NCI-H82 treated with DMSO at 0.1 percent for 48 hours (cell line): Measurements from ENCODE around the gene PLPP3.

Experiments used
- DNase-seq: peaks from one replicate; lab custom pipeline; 2025; ENCODE audit not compliant: unreplicated experiment; lab: John Stamatoyannopoulos, UW

PLPP3 gene

GRCh38 chr1:56466538-56466937, 112.8 kb downstream of the PLPP3 start:
- DNase-seq, result no peak

GRCh38 chr1:56464294-56464693, 115.1 kb downstream of the PLPP3 start:
- no peak for DNase-seq

DNA sequence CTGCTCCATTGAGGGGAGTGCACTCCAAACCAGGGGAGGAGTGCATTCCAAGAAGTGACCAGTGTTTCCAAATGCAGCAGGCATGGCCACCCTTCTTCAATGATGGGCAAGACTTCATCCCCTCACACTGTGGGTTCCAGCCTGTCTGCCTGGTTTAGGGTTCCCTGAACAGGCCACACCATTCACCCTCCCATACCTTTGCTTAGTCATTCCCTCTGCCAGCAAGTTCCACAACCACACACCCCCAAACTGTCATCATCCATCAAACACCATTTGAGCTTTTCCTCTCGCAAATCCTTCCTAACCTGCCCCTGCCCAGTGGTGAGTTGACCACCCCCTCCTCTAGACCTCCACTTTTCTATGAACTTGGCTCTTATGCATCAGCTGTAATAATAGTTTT, 116.0 kb downstream of the PLPP3 start:
- DNase-seq, result no peak

DNA sequence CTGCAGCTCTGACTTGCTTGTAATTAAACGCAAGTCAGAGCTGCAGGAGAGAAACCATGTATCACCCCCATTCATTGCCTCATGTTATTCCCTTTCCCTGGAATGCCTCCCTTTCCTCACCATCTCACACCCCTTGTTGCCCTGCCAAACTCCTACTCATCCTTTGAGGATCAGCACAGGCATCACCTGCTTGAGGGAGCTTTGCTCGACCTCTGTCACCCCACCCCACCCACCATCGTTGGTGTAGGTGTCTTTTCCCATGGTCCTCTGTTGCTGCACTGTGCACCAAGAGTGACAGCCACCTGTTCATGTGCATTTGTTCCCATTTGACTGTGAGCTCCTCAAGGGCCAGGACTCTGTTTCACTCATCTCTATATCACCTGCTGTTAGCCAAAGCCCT, 117.2 kb downstream of the PLPP3 start:
- DNase-seq, result no peak

DNA sequence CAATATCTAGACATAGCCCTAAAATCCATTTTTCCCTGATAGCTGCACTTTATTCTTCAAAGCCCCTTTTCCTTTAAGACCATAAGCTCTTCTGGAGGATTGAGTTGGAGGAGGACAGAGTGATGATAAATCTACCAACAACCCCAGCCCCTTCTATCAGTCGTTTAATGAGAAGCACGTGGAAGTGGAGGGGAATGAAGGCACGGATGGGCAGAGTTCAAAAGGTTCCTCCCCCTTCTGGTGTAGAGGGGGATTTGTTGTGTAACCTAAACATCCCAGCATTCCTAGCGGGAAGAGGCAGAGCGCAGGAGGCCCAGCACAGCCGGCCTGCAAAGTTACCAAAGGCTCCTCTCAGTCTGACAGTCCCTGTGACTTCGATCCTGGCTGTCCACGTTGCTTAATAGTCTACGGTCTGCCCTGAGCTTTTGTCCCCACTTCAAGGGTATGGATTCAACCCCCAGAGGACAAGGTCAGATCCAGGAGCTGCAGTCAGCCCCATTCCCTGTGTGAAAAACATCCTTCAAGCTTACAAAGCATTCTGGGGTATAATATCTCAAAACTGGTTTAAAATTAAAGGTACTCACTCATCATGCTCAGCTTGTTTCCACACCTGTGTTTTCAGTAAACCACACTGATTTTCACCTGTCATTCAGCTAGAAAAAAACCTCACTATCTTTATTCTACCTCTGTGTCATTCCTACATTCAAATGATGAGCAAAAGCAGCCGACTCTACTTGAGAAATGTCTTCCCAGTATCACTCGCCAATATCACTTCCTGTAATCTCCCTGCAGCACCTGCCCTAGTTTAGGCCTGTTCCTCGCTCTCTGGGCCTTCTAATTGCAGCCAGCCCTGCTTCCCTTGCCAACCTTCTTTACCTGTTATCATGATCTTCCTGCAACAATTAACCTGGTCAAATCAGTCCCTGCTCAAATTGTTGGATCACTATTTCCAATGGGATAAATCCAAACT, 117.9 kb downstream of the PLPP3 start:
- DNase-seq, result no peak

GRCh38 chr1:56459260-56459659, 120.1 kb downstream of the PLPP3 start:
- no peak for DNase-seq

GRCh38 chr1:56457756-56458375, 121.5 kb downstream of the PLPP3 start:
- DNase-seq, result no peak

DNA sequence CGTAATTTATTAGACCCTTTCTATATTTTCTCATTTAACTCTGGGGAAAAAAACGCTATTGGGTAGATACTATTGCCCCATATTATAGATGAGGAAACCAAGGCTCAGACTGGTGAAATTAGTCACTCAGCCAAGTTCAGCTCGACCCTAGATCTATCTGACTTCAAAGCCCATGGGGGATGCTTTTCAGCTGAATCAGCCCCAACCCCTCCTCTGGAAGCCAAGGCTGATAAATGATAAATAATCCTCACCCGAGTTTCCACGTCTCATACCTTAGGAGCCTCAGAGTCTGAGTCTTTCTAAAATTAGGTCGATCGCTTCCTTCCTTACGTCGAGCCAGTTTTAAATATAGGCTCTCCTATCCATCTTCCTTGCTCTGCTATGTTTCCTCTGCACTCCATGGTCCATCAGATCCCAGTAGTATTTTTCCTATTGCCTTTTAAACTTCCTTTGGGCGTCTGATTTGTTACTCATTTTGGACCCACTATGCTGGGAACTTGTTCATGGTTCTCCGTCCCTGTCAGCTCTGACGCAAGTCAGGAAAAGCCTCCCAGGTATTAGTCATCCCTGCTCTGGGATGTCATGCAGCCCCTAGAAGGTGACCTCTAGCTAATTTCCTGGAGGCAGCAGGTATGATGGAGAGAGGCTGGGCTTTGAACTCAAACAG, 122.8 kb downstream of the PLPP3 start:
- DNase-seq, result no peak

DNA sequence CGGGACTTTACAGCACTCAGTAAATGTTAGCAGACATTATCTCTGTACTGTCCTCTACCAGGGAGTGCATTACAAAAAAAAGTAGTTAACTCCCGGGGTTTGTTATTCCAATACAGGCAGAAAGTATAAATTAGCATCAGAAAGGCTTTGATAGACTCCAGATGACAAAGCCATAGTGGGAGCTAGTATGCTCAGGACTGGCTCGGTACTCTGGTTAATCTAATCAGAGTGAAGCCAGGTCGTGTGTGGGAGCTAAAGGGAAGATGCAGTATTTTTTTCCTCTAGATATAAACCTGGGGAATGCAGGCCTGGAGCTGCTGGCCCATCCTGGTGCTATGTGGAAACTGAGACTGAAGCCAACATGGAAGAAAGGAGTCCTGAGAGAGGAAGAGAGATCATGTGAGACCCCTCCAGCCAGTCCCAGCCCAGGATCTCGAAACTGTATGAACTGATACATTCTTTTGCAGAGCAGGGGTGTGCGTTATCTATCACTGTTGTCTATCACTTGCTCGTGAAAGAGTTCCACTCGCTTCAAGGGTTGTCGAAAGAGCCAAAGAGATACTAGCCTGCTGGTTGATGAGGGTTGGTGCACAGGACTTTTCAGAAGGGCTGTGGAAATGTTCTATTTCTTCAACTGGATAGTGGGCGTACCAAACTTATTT, 125.8 kb downstream of the PLPP3 start:
- no peak for DNase-seq

- no peak for DNase-seq
Measured at GRCh38 chr1:56453016-56453415, 126.3 kb downstream of the PLPP3 start.

DNA sequence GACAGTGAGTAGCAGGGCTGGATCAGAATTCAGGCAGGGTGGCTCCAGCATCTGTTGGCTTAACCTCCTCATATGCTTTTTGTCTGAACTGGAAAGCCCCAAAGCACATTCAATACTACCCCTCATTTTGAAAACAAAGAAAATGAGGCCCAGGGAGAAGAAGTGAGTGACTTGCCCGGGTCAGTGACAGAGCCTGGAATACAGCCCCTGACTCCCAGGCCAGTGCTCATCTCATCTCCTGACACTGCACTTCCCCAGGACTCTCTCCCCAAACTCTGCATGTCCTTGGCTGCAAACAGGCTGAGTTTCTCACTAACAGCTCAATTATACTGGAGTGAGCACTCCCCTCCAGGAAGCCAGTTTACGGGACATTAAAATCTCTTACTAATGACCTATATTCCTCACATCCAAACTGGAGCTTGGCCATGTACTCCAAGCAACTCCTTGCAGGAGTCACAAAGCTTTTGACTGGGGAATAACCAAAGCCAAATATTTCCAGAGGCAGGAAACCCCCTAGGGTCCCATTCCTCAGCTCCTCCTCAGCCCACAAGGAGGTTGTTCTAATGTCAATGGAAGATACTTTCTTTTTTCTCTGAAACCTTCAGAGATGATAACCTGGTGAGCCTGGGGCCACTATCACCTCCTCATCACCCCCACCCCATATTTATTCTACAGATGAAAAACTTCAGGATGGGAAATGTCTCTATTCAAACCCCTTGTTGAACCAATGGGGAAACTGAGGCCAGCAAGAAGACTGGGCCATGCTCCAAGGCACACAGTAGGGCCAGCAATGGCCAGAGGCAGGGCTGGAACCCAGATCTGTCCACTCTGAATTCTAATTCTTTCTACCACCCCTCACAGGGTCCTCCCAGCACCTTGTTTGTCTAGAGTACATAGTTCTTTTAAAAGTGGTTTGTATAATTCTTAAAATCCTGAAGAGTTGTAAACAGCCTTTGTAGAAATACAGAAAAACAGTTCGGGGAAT, 127.0 kb downstream of the PLPP3 start:
- DNase-seq, result no peak

GRCh38 chr1:56451491-56451890, 127.9 kb downstream of the PLPP3 start:
- DNase-seq, result no peak

- DNase-seq, result no peak
Measured at GRCh38 chr1:56450004-56450666, 129.2 kb downstream of the PLPP3 start.

DNA sequence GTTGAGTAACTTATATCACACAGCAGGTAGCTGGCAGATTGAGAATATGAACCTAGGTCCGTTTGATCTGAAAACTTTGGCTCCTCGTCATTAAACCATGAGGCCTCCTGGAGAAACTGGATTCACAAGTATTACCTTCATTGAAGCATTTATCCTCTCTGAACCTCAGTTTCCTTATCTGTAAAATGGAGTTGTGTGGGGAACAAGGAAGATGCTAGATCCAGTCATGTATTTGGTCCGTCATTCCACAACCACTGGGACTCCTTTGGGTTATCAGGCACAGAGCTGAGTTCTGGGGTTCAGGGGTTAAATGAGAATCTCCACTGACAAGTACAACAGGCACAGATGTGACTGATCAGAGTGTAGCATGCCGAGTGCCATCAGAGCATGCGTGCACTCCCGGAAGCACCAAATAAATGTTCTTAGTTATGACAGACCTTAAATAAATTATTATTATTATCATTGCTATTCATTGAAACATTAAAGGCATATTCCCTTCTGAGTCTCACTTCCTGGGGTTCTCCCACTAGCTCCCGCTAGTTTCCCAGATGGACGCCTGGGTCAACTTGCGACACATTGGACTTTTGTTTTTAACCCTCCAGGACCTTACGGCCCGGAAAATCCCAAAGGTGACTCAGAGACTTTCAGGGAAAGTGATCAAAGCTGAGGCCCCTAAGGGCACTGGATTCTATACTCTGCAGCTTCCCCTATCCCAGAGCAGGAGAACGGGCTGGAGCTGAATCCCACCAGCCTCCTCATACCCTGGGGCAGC, 130.6 kb downstream of the PLPP3 start:
- DNase-seq, result no peak

- no peak for DNase-seq
Measured at GRCh38 chr1:56447823-56448222, 131.5 kb downstream of the PLPP3 start.

DNA sequence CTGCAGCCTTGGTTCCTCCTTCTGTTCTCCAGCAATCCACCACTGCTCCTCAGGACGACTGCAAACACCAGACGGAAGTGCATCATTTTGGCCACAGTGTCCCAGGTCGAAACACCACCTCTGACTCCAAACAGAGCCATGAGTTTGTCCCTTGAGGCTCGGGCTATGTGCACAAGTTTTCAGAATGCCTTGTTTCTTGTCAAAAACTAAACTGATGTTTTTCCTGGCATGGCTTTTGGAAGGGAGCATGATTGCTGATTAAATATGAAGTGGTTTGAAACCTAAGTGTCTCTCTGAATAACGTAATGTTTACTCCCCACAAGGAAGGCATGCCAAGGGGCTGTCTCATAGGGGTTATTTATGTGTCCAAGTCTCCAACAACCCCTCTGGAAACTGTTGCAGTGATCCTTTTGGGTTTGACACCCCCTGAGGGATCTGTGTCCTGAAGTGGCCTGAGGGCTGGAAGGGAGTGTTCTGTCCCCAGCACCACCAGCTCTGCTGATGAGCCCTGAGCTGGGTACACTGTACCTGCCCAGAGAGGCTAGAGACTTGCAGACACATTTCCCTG, 132.7 kb downstream of the PLPP3 start:
- no peak for DNase-seq

- no peak for DNase-seq
Measured at GRCh38 chr1:56444960-56445646, 134.3 kb downstream of the PLPP3 start.
